Stimulated activated CD8-positive, alpha-beta memory T cell treated with anti-CD3 and anti-CD28 coated beads, Interleukin-2, amount 100 ng/mL, for 48 hours (primary cell): Measurements from ENCODE around the gene PPY.
A peak's percentile ranks its signal among the peaks of the same experiment; 100 is the strongest.
"Not testable (repeated sequence)": the region's sequence is repeated elsewhere in the genome, so short reads cannot be mapped to it uniquely, and the experiment has no call there.

Source experiments
- DNase-seq, 2 donors: peaks; one replicate each; pipeline ENCODE4 v3.0.0-alpha.2; 2020; ENCODE audit warnings: low read depth in 2 of 2

Gene PPY

GRCh38 chr17:43932357-43932756 is 9.9 kb downstream of the PPY start:
- DNase-seq: no peak

DNA sequence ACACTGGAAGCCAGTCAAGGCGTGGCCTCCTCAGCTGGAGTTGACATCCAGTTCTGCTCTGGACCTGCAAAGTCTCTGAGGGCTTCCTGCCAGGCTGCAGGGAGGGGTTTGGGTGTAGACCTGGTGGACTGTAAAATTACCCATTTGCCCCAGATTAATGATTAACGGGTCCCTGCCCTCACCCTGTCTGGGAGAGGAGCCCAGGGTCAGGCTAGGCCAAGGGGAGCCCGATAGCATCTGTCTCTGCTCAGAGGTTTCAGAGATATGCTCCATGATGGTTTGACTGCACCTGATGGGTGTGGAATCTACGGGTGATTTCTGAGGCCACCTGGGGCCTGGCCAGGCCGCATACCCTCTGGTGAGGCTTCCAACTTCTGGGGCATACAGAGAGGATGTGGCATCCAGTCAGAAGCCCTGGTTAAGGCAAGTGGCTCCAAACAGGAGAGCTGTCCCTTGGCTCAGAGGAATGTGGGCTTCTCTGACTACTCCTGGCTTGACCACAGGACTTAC is 11.2 kb downstream of the PPY start:
- DNase-seq: no peak

GRCh38 chr17:43928609-43929008 is 13.7 kb downstream of the PPY start:
- no peak for DNase-seq

- not testable (repeated sequence) for DNase-seq
Measured at GRCh38 chr17:43927929-43928328, 14.3 kb downstream of the PPY start.

- DNase-seq: no peak
Measured at GRCh38 chr17:43927060-43927864, 15.0 kb downstream of the PPY start.

GRCh38 chr17:43924558-43924957 is 17.7 kb downstream of the PPY start:
- DNase-seq: no peak

- no peak for DNase-seq
Measured at GRCh38 chr17:43920500-43921095, 21.7 kb downstream of the PPY start.

DNA sequence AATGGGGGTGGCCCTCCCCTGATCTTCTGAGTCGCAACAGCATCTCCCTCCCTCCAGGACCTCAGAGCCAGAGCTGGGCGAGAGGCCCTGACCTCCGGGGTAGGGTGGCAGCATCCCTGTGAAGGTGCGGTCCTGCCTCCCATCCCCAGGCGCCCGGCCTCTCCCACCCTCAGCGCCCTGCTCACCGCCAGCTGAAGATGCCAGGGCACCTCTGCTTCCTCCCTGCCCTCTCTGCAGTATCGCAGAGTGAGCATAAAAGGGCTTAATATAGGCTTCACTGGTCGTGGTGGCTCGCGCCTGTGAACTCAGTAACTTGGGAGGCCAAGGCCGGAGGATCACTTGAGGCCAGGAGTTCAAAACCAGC is 24.3 kb downstream of the PPY start:
- no peak for DNase-seq

DNA sequence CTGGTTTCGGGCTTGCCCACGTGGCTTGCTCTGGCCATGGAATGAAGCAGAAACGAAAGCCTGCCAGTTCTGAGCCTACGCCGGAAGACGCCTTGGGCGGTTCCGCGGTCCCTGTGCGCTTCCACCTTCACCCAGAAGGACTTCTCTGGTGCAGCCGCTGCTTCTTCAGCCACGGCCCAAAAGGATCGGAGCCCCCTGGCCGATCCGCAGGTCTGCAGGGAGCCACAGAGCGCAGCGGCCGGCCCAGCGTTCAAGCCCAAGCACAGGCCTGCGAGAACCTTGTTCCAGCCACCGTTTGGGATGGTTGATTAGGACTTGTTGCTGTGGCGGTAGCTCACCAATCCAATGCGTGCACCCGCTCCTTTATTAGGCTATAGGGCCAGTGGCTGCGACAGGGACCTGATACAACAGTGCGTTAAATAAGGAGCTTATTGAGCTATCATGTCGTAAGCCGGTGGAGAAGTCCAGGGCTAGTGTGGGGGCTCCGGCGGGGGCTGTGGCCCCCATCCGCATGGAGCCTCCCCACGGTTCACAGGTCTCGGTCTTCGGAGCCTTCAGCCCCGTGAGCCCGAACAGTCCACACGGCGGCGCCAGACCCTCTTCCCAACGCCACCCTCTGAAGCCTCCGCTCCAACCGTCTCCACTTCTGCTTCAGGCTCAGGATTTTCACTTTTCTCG is 24.8 kb downstream of the PPY start:
- peak in 1 of 2 donors; percentile 18 for DNase-seq

DNA sequence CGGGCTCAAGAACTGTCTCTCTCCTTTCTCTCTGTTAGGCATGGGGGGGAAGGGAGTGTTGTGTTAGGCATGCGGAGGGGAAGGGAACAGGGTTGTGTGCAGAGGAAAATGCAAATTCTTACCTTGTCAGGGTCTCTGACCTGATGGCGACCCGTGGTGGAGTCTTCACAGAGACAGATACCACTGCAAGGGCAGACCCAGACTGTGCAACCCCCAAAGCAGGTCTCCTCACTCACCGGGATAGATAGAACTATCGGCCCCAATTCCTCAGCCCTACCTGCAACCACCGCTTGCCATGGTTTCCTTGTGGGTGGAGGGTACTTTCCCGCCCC is 25.3 kb downstream of the PPY start:
- DNase-seq: no peak

GRCh38 chr17:43916385-43916784 is 25.9 kb downstream of the PPY start:
- no peak for DNase-seq

DNA sequence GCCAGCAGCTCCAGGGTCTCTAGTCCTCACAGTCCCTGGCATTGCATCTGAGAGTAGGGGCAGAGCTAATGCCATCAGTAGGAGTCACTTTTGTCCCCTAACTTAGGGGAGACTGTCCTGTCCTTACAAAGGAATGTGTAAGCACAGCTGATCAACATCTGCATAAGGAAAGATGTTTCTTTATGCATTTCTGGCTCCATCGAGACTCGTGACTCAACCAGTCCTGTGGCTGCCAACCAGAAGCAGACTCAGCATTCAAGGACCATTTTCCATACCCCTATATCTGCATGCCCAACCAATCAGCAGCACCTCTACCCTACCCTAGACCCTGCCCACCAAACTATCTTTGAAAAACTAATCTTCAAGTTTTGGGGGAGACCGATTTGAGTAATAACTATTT is 26.7 kb downstream of the PPY start:
- DNase-seq: no peak

DNA sequence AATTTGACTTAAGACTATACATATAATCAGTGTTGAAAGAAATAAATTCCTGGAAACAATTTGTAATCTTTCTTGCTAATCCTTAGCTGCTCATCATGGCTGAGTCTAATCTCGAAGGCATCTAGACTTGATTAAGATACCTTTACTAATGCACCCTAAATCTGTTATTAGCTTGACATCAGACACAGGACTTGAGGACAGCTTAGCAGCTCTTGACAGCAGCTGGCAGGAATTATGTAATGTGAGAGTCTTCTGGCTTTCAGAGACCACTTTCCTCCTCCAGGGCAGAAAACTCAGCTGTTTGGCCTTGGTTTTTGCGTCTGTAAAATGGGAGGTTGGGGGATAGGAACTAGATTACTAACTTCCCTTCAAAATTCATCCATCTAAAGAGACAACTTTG is 27.8 kb downstream of the PPY start:
- DNase-seq: no peak

- no peak for DNase-seq
Measured at GRCh38 chr17:43913584-43913983, 28.7 kb downstream of the PPY start.

DNA sequence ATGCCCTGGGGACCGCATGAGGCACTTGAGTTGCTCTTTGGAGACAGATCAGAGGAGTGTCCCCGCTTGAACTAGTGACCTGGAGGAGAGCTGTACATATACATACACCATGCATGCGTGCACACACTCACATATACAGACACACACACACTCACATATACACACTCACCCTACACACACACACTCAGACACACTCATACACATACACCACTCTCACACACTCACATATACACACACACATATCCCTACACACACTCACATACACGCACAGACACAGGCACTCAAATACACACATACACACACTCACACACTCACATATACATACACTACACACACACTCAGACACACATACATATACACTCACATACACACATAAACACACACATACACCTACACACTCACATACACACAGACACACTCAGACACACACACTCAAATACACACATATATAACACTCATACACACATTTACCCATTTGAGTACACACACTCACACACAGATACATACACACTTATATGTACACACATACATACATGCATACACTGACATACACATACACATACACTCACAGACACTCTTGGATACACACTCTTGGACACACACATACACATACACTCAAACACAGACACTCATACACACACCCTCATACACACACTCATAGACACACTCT is 29.5 kb downstream of the PPY start:
- no peak for DNase-seq

DNA sequence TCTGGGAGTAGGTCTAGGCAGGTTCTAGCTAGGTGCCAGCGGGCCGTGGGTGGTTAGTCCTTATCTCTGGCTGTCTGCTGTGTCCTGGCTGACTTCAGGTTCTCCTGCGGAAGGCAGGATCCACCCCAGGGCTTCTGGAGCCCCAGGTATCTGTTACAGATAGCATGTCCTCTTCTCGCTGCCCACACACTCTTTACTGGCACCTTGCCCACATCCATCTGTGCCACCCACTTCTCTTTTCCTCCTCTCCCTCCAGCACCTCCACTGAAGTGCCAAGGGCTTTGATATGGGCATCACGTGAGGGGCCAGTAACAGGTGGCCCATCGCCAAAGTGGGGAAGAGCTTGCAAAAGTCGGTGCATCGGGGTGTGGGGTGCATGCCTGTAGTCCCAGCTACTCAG is 30.4 kb downstream of the PPY start:
- no peak for DNase-seq

DNA sequence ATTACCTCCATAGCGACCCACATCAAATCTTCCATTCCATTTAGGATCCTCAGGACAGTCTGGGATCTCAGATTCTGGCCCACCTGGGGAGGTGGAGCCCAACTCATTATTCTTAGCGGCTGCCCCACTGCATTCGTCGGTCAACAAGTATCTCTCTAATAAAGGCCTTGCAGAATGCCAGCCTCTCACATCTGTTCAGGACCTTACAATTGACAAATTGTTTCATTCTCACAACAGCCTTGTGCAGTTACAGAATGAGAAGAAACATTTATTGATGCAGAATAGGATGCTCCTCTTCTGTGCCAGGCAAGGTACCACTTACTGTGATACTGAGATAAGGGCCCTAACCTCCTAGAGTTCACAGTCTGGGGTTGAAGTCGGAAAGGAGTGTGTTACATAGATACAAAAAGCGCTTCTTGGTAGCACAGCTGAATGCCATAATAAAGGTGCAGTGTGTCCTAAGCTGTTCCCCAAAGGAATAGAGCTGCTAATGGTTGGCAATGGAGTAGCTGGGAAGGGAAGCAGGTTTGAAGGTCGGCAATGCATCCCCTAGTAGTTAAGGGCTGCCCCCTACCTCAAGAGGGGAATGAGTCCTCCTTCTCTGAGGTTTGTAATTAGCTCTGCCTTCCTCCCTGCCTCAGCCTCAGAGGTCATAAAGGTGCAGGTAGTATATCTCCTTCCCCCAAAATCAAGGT is 32.6 kb downstream of the PPY start:
- no peak for DNase-seq

DNA sequence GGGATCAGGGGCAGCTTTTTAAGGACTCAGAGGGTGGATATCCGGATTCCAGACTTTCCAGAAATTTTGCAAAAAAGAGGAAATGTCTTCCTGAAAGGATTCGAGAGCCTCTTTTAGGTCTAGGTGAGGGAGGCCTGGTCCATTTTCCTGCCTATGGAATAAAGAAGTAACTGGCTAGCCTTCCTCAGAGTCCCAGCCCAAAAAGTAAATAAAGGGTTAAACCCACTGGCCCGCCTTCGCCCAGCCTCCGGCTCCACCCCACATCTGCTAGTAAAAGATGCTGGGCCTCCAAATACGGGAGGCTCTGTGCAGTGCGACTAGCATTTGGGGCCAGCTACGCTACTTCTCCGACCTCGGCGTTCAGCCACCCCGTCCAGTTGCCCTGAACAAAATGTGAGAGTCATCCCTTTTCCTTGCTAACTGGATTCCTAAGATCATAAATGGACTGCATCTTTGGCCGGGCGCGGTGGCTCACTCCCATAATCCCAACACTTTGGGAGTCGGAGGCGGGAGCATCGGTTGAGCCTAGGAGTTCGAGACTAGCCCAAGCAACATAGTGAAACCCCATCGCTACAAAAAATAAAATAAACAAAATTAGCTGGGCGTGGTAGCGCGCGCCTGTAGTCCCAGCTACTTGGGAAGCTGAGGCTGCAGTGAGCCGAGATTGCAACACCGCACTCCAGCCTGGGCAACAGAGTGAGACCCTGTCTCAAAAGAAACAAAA is 34.1 kb downstream of the PPY start:
- DNase-seq: peak in 1 of 2 donors; percentile 35

DNA sequence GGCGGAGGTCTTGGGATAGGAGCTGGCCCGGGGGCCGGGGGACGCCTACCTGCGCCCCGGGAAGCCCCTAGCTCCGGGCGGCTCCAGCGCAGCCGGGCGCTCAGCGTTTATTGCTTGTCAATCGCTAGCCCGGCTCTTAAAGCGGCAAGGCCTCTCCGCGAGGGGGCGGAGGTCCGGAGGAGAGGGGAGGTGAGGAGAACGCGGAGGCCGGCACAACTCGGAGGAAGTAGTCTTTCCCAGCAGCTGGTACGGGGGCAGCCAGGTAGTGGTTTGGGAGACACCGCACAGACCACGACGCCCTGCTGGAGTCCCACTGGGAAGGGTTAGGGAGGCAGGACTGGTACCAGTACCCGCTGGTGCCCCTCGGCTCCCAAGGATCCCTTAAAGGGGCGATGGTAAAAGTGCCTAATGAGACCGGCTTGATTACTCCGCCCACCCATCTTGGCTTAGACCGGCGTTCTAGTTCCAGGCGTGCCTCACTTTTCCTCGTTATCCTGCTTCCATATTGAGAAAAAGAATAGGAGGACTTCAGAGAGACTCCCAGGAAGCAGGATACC is 34.8 kb downstream of the PPY start, which contains the start of gene MPP2:
Gene MPP2 (minus strand): TSS at position 112 of the 557 bp plus-strand sequence. CDS start 3,076 bp downstream, outside the sequence.
- peak; percentile 40 to 44 for DNase-seq

DNA sequence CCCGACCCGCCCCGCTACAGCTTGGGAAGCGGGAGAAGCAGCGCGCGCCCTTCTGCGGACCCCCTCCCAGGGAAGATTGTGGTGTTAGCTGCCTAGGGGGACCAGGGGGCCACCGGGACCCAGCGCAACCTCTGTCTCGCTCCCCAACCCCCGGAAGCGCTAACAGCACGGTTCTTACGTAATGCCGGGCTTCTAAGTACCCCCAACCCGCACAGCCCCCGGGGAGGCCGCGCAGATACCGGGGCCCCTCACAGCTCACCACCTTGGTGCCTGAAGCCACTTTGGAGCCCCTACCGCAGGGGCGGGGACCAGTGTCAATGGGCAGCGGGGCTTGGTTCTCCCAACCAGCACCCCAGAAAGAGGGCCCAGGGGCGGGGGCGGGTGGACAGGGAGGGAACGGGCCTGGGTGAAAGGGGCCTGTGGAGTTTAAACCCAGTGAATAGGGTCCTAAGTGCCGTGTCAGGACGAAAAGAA is 35.3 kb downstream of the PPY start:
- DNase-seq: no peak
